Endodermal cell (in vitro differentiated cells): ENCODE data around the gene ZNF324B. TPM values are rescaled to one million over a fixed set of nuclear protein-coding genes. Genes with fewer than 3 reads are reported as not detected.

Experiments
- DNase-seq: peaks from one replicate; pipeline ENCODE4 v3.0.0-alpha.2; 2017
- H3K27ac ChIP-seq: 2 replicates; pipeline ENCODE4 v1.5.1; 2013; ENCODE audit warnings: mild to moderate bottlenecking, low read depth, low read length, moderate library complexity
- H3K27me3 ChIP-seq: 2 replicates; pipeline ENCODE4 v1.6.1; 2013; ENCODE audit warnings: mild to moderate bottlenecking, low read length, moderate library complexity; ENCODE audit not compliant: insufficient read depth, control insufficient read depth, poor library complexity, severe bottlenecking
- H3K36me3 ChIP-seq: 2 replicates; pipeline ENCODE4 v1.7.0; 2013; ENCODE audit warnings: mild to moderate bottlenecking, low read length, moderate library complexity; ENCODE audit not compliant: control insufficient read depth, insufficient read depth
- H3K4me1 ChIP-seq: one replicate; pipeline ENCODE4 v1.7.0; 2013; ENCODE audit warnings: low read length; ENCODE audit not compliant: control insufficient read depth, insufficient read depth
- H3K4me3 ChIP-seq: 2 replicates; pipeline ENCODE4 v1.5.1; 2013; ENCODE audit warnings: mild to moderate bottlenecking, low read length, moderate library complexity
- H3K9ac ChIP-seq: 2 replicates; pipeline ENCODE4 v1.6.1; 2013; ENCODE audit warnings: mild to moderate bottlenecking, low read length, moderate library complexity; ENCODE audit not compliant: poor library complexity, severe bottlenecking; ENCODE audit errors: extremely low read depth
- H3K9me3 ChIP-seq: 2 replicates; pipeline ENCODE4 v1.6.1; 2013; ENCODE audit warnings: mild to moderate bottlenecking, low read length, moderate library complexity; ENCODE audit not compliant: control insufficient read depth
- H3K27ac Mint-ChIP-seq: 2 replicates; pipeline ENCODE4 v1.8.0; 2020; ENCODE audit warnings: mixed read lengths
- H3K27me3 Mint-ChIP-seq: 2 replicates; pipeline ENCODE4 v1.8.0; 2021; ENCODE audit warnings: mild to moderate bottlenecking, mixed read lengths; ENCODE audit not compliant: insufficient read depth
- H3K36me3 Mint-ChIP-seq: 2 replicates; pipeline ENCODE4 v1.8.0; 2020; ENCODE audit warnings: low read depth, mixed read lengths
- H3K4me1 Mint-ChIP-seq: 2 replicates; pipeline ENCODE4 v1.8.0; 2020; ENCODE audit warnings: mixed read lengths
- H3K4me3 Mint-ChIP-seq: 2 replicates; pipeline ENCODE4 v1.8.0; 2020; ENCODE audit warnings: mild to moderate bottlenecking, moderate library complexity, mixed read lengths
- H3K9me3 Mint-ChIP-seq: 2 replicates; pipeline ENCODE4 v1.8.0; 2020; ENCODE audit warnings: mild to moderate bottlenecking, mixed read lengths
- WGBS, 2 experiments: methylation state at CpG; one replicate each; pipeline versions ENCODE4 v1.1.5 to v1.1.7; 2013; ENCODE audit warnings: missing lambda C conversion rate in 2 of 2, mixed read lengths in 1 of 2; ENCODE audit not compliant: insufficient coverage in 1 of 2, insufficient read length in 1 of 2; 5-methylcytosine and 5-hydroxymethylcytosine counted together
- total RNA-seq, 2 donors: library from RNA; stranded (reverse); fragmentation: NEBNext Ultra II Directional in 1 of 2; extraction: Animal tissue kit (Norgen Biotek cat#: 25700) in 1 of 2; gene quantifications; 2 replicates in 1 of 2; 3 replicates in 1 of 2; pipeline ENCODE4 v1.2.1, GENCODE V29; 2021
- TF ChIP-seq, protein P1 (sequence below): fragments of 200-600 bp; sonication (generic); conservative IDR thresholded peaks from 2 replicates; pipeline ENCODE4 v1.5.0; 2021; ENCODE audit warnings: antibody characterized with exemption, mild to moderate bottlenecking

Gene ZNF324B
- total RNA-seq, 2 donors from 2014 or later = 5.4 to 6.0 TPM

GRCh38 chr19:58491393-58491792 lies 40.0 kb downstream of the ZNF324B start:
- Mint-ChIP-seq H3K4me1 (no peaks in the 10 kb centered on the region), H3K9me3 (no peaks in the 10 kb centered on the region), H3K4me3 (no peak overlapping the region), H3K36me3 (no peaks in the 10 kb centered on the region), H3K27me3 (peaks cover 5% of the 10 kb centered on the region), H3K27ac (no peak overlapping the region)
- Histone ChIP-seq H3K9me3 (no peaks in the 10 kb centered on the region), H3K4me1 (no peaks in the 10 kb centered on the region), H3K36me3 (no peaks in the 10 kb centered on the region), H3K27ac (no peak overlapping the region), H3K4me3 (no peak overlapping the region), H3K9ac (no peak overlapping the region), H3K27me3 (no peaks in the 10 kb centered on the region)
- TF ChIP-seq, protein P1, sequence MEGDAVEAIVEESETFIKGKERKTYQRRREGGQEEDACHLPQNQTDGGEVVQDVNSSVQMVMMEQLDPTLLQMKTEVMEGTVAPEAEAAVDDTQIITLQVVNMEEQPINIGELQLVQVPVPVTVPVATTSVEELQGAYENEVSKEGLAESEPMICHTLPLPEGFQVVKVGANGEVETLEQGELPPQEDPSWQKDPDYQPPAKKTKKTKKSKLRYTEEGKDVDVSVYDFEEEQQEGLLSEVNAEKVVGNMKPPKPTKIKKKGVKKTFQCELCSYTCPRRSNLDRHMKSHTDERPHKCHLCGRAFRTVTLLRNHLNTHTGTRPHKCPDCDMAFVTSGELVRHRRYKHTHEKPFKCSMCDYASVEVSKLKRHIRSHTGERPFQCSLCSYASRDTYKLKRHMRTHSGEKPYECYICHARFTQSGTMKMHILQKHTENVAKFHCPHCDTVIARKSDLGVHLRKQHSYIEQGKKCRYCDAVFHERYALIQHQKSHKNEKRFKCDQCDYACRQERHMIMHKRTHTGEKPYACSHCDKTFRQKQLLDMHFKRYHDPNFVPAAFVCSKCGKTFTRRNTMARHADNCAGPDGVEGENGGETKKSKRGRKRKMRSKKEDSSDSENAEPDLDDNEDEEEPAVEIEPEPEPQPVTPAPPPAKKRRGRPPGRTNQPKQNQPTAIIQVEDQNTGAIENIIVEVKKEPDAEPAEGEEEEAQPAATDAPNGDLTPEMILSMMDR = no peak
- WGBS, 2 experiments = 90 to 100% methylated on average over 4 to 5 of the region's 5 CpGs
- no peak for DNase-seq

GRCh38 chr19:58492265-58492664 lies 40.8 kb downstream of the ZNF324B start:
- Mint-ChIP-seq H3K27ac (no peak overlapping the region), H3K36me3 (no peaks in the 10 kb centered on the region), H3K4me1 (no peaks in the 10 kb centered on the region), H3K27me3 (peaks cover 5% of the 10 kb centered on the region), H3K4me3 (no peak overlapping the region), H3K9me3 (no peaks in the 10 kb centered on the region)
- no peaks in the 10 kb centered on the region for H3K4me1 ChIP-seq
- no peaks in the 10 kb centered on the region for H3K9me3 ChIP-seq
- no peaks in the 10 kb centered on the region for H3K36me3 ChIP-seq
- no peak overlapping the region for H3K9ac ChIP-seq
- H3K27ac ChIP-seq = no peak overlapping the region
- H3K27me3 ChIP-seq = no peaks in the 10 kb centered on the region
- no peak overlapping the region for H3K4me3 ChIP-seq
- TF ChIP-seq, protein P1 = no peak
- DNase-seq = no peak
- WGBS, 2 experiments = 89 to 91% methylated on average over 10 to 11 of the region's 14 CpGs

GRCh38 chr19:58497634-58498170 lies 46.3 kb downstream of the ZNF324B start:
- no peak overlapping the region for H3K4me3 ChIP-seq
- H3K27me3 Mint-ChIP-seq = peaks cover 11% of the 10 kb centered on the region
- no peaks in the 10 kb centered on the region for H3K4me1 ChIP-seq
- no peak overlapping the region for H3K9ac ChIP-seq
- no peak for DNase-seq
- no peaks in the 10 kb centered on the region for H3K36me3 ChIP-seq
- TF ChIP-seq, protein P1 = no peak
- H3K27ac ChIP-seq = no peak overlapping the region
- no peaks in the 10 kb centered on the region for H3K36me3 Mint-ChIP-seq
- H3K27me3 ChIP-seq = no peaks in the 10 kb centered on the region
- peak overlapping the region; percentile 71 for H3K4me3 Mint-ChIP-seq
- H3K9me3 ChIP-seq = no peaks in the 10 kb centered on the region
- H3K27ac Mint-ChIP-seq = no peak overlapping the region
- H3K4me1 Mint-ChIP-seq = peaks cover 9% of the 10 kb centered on the region
- peaks cover 1% of the 10 kb centered on the region for H3K9me3 Mint-ChIP-seq
- WGBS, 2 experiments = 73 to 93% methylated on average over 2 to 8 of the region's 8 CpGs
